ENCODE results near the gene ZNF511.

DNA sequence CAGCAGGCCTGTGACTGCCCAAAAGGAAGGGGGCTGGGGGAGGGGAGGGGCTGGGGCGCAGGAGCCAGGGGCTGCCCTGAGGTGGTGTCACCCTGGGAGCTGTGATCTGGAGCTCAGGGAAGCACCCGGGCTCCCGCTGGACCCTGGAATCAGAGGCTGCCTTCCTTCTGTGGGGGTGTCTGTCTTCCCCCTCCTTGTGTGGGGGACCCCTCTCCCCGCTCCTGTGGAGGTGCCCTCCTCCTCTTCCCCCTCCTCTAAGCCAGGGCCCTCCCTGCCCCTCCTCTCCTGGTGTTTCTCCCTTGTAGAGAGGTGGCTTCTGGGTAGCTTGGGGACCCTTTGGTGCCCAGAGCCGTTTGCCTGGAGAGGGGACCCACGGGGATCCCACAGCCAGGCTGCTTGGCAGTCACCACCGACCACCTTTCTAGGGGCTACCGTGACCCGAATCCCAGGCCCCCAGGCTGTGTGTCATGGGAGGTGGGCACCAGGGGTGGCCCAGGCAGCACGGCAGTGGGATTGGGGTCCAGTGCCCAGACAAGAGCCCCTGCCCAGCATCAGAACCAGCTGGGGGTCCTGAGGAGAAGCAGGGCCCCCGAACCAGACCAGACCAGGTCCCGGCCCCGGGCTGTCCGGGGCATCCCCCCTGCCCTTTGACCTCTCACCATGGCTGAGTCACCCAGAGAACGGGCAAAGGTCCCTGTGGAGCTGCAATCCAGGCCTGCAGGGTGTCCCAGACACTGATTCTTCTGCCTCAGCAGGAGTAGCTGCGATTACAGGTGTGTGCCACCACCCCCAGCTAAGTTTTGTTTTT is 39.2 kb downstream of the ZNF511 start:
- no peak for TF ChIP-seq EZH2 (IDR thresholded peaks at IDR 0.05; ENCODE audit: insufficient read depth, low read length)
- TF ChIP-seq, protein P1, sequence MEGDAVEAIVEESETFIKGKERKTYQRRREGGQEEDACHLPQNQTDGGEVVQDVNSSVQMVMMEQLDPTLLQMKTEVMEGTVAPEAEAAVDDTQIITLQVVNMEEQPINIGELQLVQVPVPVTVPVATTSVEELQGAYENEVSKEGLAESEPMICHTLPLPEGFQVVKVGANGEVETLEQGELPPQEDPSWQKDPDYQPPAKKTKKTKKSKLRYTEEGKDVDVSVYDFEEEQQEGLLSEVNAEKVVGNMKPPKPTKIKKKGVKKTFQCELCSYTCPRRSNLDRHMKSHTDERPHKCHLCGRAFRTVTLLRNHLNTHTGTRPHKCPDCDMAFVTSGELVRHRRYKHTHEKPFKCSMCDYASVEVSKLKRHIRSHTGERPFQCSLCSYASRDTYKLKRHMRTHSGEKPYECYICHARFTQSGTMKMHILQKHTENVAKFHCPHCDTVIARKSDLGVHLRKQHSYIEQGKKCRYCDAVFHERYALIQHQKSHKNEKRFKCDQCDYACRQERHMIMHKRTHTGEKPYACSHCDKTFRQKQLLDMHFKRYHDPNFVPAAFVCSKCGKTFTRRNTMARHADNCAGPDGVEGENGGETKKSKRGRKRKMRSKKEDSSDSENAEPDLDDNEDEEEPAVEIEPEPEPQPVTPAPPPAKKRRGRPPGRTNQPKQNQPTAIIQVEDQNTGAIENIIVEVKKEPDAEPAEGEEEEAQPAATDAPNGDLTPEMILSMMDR (IDR thresholded peaks at IDR 0.05; ENCODE audit: insufficient read depth, low read depth, low read length): no peak
